ENCODE data around the gene RNF212B. TPM values are rescaled to one million over a fixed set of nuclear protein-coding genes. Genes with fewer than 3 reads are reported as not detected.
"Not testable (repeated sequence)": the region's sequence is repeated elsewhere in the genome, so short reads cannot be mapped to it uniquely, and the experiment has no call there.

Gene RNF212B, protein sequence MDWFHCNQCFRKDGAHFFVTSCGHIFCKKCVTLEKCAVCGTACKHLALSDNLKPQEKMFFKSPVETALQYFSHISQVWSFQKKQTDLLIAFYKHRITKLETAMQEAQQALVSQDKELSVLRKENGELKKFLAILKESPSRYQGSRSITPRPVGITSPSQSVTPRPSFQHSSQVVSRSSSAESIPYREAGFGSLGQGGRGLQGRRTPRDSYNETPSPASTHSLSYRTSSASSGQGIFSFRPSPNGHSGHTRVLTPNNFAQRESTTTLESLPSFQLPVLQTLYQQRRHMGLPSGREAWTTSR
- 1 to 10 TPM in 2 of 5 donors, under 1 TPM in 2, not detected in 1; 0.65 to 1.6 (median 1.1) TPM for polyA plus RNA-seq (ENCODE audit: insufficient read depth in 1 of 5, insufficient read length in 5 of 5, low replicate concordance in 1 of 5)
- long read RNA-seq, donor 1, partial matches to known transcripts: 5 of 5 reads
- long read RNA-seq, donor 1, other reads (novel, unspliced or antisense): 0 of 5 reads
- long read RNA-seq, donor 2: 0 reads
- long read RNA-seq, donor 3: 0 reads
- long read RNA-seq, donor 4, partial matches to known transcripts: 9 of 9 reads
- long read RNA-seq, donor 4, other reads (novel, unspliced or antisense): 0 of 9 reads
- long read RNA-seq, donor 5, partial matches to known transcripts: 0 of 11 reads
- long read RNA-seq, donor 5, other reads (novel, unspliced or antisense): 11 of 11 reads
- long read RNA-seq, donor 6: 0 reads
- long read RNA-seq, donor 7, partial matches to known transcripts: 0 of 17 reads
- long read RNA-seq, donor 7, other reads (novel, unspliced or antisense): 17 of 17 reads
- long read RNA-seq, donor 8: 0 reads

DNA sequence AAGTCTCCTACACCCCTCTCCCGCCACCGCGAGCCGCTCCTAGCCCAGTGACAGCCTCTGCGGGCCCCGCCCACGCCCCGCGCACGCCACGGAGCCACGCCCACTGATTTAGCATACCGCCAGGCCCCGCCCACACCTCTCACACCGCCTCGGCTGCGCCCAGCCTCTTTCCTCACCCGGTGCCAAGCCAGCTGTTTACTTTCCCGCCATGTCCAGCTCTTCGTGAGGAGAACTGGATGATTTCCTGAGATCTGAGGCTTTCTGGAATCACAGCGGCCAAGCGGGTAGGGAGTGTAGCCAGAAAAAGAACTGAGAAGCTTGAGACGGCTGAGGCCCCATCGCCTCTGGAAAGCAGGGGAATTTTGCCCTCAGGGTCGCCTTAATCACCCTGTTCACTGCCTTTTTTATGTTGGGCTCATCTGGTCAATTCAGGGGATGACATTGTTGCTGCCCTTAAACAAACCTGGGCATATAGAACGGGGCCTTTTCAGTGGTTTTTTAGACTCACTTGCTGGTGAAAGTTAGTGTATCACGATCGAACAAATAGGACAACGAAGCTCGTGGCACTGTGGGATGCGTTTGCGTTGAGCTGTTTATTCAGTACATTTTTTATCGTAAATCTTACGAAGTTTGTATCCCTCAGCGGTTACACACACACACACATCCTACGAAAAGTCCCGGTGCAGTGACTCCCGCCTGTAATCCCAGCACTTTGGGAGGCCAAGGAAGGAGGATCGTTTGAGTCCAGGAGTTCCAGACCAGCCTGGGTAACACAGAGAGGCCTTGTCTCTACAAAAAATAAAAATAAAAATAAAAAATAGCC, at the start of gene RNF212B:
Gene RNF212B, plus strand, starts transcription at position 165 of the 823 bp plus-strand sequence. CDS start 2,410 bp downstream, outside the sequence.
- DNase-seq: peak; percentile 87 to 89

DNA sequence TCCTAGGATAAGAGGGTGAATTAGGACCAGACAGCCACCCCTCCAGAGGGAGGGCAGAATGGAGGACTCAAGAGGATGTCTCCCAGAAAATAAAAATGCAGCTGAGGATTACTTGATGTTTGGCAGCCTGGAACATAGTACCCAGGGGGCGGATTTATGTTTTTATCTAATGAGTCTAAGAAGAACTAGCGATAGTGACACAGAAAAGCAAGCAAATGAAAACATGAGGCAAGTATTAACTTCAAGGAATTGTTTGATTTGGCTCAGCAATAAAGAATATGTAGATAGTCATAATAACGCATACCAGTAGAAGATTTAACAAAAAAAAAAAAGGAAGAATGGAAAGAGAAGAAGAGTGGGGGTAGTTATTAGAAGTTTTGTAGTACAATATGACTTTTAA, 44.3 kb upstream of the RNF212B start:
- no peak for DNase-seq

DNA sequence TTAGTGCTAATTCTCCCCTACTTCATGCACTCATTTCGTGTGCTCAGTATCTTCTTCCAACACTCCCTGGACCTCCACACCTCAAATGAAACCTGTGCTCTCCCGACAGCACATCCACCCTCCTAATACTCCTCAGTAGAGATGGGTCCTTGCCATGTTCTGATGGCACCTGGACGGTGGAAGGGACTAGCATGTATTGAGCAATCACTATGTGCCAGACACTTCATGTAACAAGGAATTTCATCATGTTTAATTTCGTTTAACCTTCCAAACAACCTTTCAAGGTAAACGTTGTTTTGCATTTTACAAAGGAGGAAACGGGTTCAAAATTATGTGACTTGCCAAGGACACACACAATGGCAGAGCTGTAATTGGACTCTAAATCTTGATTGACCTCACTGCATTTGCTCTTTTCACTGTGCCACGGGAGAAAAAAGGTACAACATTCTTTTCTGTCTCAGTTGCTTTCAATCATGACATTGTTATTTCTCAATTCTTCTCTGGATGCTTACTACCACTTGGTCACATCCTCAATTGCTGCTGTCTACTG, 42.1 kb upstream of the RNF212B start:
- DNase-seq: no peak

DNA sequence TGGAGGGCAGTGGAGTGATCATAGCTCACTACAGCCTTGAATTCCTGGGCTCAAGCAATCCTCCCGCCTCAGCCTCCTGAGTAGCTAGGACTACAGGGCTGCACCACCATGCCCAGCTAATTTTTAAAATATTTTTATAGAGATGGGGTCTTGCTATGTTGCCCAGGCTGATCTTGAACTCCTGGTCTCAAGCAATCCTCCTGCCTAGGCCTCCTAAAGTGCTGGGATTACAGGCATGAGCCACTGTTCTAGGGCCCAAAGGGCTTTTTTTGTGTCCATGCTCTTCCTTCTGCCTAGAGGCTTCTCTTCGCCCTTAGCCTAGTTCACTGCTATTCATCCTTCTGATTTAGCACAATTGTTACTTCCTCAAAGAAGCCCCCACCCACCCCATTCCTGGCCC, 41.2 kb upstream of the RNF212B start:
- not testable (repeated sequence) for DNase-seq

DNA sequence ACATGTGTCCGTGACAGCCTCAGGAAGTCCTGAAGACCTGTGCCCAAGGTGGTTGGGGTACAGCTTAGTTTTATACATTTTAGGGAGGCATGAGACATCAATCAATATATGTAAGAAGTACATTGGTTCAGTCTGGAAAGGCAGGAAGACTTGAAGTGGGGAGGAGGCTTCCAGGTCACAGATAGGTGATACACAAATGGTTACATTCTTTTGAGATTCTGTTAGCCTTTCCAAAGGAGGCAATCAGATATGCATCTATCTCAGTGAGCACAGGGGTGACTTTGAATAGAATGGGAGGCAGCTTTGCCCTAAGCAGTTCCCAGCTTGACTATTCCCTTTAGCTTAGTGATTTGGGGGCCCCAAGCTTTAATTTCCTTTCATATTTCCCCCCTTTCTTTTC, 38.6 kb upstream of the RNF212B start:
- not testable (repeated sequence) for DNase-seq

DNA sequence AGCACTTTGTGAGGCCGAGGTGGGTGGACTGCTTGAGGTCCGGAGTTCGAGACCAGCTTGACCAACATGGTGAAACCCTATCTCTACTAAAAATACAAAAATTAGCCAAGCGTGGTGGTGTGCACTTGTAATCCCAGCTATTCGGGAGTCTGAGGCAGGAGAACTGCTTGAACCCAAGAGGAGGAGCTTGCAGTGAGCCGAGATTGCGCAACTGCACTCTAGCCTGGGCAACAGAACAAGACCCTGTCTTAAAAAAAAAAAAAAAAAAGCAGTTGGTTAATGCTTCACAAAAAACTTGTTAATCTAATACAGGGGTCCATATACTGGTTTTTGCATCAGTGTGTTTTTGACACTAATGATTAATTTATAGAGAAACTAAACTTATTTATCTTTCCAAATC, 35.7 kb upstream of the RNF212B start:
- no peak for DNase-seq

DNA sequence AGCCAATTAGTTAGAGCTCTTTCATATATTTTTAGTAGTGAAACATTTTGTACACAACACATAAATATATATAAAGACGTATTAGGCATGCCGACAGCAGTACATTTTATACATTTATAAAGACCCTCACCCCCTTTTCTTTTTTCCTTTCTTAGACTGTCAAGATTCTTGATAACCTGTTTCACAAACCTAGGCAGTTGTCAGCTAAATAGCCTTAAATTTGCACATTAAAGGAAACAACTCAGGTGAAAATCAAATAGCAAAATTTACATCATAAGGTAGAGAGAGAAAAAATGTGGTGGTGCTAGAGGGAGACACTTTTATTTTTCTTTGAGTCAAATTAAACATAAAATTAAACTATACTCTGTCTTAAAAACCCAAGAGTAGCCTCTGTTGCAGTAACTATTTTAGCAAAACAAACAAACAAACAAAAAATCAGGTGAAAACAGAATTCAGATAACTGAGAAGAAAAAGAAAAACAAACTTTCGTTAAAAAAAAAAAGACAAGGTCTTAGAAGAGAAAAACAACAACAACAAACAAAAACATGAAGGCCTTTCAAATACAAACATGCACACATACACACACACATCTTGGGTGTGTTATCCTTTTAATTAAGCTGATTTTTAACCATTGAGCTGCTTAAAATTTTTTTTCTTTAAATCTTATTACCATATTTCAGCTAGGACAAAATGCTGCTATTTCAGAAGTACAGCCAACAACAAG, 31.2 kb upstream of the RNF212B start:
- DNase-seq: no peak

DNA sequence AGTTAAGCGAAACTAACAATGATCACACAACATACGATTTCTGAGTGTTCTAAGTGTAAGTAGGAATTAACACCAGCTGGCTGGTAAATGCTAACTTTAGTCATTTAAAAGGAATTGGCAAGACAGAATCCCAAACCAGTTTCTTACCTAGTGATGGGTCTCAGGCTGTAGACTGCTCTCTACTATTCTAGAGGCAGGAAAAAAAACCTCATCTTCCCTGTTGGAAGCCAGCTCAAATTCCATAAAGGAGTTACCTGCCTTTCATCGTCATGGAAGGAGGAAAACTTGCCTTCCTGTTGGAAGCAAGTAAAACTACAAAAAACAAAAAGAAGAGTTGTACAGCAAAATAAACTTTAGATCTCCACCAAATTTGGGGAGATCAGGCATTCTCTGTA, 30.6 kb upstream of the RNF212B start:
- no peak for DNase-seq

DNA sequence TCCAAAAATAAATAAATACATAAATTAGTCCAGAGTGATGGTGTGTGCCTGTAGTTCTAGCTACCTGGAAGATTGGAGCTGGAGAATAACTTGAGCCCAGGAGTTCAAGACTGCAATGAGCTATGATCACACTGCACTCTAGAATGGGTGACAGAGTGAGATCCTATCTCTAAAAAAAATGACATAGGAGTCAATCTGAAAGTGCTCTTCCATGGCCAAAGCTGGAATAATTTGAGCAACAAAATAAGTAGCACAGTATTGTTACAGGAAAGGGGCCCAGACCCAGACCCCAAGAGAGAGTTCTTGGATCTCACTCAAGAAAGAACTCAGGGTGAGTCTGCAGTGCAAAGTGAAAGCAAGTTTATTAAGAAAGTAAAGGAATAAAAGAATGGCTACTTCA, 29.4 kb upstream of the RNF212B start:
- DNase-seq: no peak

DNA sequence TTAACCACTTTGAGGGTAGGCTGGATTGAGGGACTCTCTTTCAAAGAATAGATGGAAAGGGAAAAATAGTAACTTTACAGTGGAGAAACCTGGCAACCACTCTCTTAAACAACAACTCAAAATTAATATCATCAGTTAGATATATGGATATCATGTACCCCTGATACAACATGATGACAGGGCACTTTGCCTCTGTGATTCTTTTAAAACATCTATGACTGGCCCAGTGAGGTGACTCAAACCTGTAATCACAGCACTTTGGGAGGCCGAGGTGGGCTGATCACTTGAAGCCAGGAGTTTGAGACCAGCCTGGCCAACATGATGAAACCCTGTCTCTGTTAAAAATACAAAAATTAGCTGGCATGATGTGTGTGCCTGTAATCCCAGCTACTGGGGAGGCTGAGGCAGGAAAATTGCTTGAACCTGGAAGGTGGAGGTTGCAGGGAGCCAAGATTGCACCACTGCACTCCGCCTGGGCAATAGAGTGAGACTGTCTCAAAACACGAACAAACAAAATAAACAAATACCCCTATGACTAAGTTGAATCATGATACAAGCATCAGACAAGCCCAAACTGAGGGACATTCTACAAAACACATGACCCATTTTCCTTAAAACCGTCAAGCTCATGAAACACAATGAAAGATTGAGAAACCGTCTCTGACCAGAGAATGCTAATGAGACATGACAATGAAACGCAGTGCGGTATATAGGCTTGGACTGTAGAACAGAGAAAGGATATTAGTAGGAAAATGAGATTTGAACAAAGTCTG, 27.9 kb upstream of the RNF212B start:
- DNase-seq: no peak

DNA sequence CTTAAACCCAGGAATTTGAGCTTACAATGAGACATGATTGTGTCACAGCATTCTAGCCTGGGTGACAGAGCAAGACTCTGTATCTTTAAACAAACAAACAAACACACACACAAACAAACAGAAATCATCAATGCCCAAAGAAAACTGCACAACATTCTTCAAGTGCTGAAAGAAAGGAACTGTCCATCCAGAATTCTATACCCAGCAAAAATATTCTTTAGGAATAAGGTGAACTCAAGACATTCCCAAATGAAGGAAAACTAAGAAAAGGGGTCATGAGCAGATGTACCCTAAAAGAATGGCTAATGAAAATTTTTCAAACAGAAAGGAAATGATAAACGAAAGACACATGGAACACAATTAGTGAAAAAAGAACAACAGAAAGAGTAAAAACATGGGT, 22.3 kb upstream of the RNF212B start:
- no peak for DNase-seq

DNA sequence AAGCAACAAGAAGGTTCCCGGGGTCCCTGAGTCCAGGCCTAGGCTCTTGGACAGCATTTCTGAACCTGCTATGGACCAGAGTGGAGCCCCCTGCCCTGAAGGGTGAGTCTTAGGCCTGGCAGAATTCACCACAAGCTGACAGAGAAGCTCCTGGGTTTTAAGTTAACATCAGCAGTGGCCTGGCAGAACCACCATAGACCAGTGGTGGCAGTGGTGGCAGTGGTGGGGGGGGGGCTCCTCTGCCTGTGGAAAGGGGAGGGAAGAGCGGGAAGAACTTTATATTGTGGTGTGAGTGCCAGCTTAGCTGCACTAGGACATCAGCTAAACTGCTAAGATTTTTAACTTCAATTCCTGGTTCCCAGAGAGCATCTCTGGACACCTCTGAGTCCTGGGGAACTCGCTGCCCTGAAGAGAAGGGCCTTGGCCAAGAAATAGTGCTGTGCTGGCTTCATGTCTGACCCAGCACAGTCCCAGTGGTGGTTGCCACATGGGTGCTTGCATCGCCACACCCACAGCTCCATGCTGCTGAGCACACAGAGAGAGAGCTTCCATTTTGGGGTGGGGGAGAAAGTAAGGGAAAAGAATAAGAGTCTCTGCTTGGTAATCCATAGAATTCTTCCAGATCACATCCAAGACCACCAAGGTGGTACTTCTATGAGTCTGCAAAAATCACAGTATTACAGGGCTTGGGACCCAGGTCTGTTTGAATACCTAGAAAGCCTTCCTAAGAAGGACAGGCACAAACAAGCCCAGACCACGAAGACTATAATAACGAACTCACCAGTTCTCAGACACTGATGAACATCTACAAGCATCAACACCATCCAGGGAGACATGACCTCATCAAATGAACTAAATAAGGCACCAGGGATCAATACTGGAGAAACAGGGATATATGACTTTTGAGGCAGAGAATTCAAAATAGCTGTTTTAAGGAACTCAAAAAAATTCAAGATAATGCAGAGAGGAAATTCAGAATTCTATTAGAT, 20.4 kb upstream of the RNF212B start:
- DNase-seq: no peak

DNA sequence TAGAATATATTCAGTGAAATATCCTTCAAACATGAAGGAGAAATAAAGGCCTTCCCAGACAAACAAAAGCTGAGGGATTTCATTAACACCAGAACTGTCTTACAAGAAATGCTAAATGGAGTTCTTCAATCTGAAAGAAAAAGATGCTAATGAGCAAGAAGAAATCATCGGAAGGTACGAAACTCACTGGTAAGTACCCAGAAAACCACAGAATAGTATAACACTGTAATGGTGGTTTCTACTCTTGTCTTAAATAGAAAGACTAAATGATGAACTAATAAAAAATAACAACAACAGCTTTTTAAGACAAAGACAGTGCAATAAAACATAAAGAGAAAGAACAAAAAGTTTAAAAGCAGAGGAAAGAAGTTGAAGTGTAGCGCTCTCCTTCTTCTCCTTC, 18.7 kb upstream of the RNF212B start:
- no peak for DNase-seq

DNA sequence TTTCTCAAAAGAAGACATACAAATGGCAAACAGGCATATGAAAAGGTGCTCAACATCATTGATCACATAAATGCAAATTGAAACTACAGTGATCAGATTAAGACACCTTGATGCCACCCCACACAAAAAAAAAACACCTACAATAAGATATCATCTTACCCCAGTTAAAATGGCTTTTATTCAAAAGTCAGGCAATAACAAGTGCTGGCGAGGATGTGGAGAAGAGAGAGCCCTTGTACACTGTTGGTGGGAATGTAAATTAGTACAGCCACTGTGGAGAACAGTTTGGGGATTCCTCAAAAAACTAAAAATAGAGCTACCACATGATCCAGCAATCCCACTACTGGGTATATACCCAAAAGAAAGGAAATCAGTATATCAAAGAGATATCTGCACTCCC, 12.8 kb upstream of the RNF212B start:
- DNase-seq: not testable (repeated sequence)

DNA sequence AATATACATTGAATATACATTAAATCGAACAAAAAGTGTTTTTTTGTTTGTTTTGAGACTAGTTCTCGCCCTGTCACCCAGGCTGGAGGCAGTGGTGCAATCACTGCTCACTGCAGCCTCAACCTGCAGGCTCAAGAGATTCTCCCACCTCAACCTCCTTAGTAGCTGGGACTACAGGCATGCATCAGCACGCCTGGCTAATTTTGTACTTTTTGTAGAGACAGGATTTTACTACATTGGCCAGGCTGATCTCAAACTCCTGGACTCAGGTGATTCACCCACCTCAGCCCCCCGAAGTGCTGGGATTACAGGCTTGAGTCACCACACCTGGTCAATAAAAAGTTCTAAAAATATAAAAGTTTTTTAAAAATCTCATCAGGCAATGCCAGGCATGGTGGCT, 10.2 kb upstream of the RNF212B start:
- no peak for DNase-seq

DNA sequence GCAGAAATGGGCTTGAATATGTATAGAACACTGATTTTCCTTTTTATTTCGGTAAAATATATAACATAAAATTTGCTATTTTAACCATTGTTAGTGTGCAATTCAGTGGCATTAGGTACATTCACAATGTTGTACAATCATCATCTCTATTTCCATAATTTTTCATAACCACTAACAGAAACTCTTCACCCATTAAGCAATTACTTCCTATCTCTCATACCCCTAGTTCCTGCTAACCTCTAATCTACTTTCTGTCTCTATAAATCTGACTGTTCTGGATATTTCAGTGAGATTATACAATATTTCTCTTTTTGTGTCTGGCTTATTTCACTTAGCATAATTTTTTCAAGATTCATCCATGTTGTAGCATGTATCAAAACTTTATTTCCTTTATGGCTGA, 8.9 kb upstream of the RNF212B start:
- DNase-seq: no peak

DNA sequence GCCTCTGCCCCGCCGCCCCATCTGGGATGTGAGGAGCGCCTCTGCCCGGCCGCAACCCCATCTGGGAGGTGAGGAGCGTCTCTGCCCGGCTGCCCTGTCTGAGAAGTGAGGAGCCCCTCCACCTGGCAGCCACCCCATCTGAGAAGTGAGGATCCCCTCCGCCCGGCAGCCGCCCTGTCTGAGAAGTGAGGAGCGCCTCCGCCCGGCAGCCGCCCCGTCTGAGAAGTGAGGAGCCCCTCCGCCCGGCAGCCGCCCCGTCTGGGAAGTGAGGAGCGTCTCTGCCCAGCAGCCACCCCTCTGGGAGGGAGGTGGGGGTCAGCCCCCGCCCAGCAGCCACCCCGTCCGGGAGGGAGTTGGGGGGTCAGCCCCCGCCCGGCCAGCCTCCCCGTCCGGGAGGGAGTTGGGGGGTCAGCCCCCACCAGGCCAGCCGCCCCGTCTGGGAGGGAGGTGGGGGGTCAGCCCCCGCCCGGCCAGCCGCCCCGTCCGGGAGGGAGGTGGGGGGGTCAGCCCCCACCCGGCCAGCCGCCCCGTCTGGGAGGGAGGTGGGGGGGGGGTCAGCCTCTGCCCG, 5.4 kb upstream of the RNF212B start:
- DNase-seq: not testable (repeated sequence)

DNA sequence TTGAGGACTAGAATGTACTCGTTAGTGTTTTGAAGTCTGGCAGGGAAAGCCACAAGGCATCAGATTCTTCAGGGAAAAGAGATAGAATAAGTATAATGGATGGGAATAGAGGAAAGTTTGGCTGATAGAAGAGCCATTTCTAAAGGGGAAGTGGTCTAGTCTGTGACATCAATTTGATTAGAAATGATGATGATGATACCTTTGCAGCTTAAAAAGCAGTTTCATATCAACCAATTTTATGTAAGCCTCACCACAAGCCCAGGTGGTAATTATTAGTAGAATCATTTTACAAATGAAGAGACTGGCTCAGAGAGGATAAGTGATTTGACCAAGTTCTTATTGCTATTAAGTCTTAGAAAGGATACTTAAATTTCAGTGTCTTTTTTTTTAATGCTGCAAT, 2.9 kb downstream of the RNF212B start:
- no peak for DNase-seq
